NB4 (cell line): Measurements from ENCODE around the gene MDM2.
A peak's percentile ranks its signal among the peaks of the same experiment; 100 is the strongest.

Source experiments
- DNase-seq: peaks from one replicate; pipeline ENCODE4 v3.0.0; 2010; ENCODE audit warnings: low read depth
- H3K4me3 ChIP-seq: one replicate; pipeline ENCODE4 v1.5.1; 2011; ENCODE audit warnings: mild to moderate bottlenecking, low read depth, low read length, moderate library complexity
- CTCF ChIP-seq: IDR thresholded peaks from one replicate; pipeline ENCODE4 v1.5.1; 2012; ENCODE audit warnings: low read depth, low read length
- MAX ChIP-seq: IDR thresholded peaks from 2 replicates; pipeline ENCODE4 v1.6.1; 2011; ENCODE audit warnings: low read depth, low read length
- MYC ChIP-seq: IDR thresholded peaks from 2 replicates; pipeline ENCODE4 v1.6.1; 2011; ENCODE audit warnings: low read depth, low read length
- POLR2A ChIP-seq: IDR thresholded peaks from 2 replicates; pipeline ENCODE4 v1.6.1; 2011; ENCODE audit warnings: mild to moderate bottlenecking; ENCODE audit not compliant: insufficient read length; ENCODE audit errors: extremely low read depth

Gene MDM2

GRCh38 chr12:68786929-68787328 lies 21.0 kb upstream of the MDM2 start:
- H3K4me3 ChIP-seq = no peak overlapping the region
- peak; percentile 65 for DNase-seq
- TF ChIP-seq MAX (no peak), MYC (no peak), POLR2A (no peak), CTCF (peak; percentile 20)

- no peak overlapping the region for H3K4me3 ChIP-seq
- no peak for TF ChIP-seq MYC
- TF ChIP-seq CTCF = no peak
- no peak for TF ChIP-seq POLR2A
- no peak for TF ChIP-seq MAX
- no peak for DNase-seq
These were observed 19.3 kb upstream of the MDM2 start for GRCh38 chr12:68788554-68789143.

GRCh38 chr12:68789144-68789878 lies 18.7 kb upstream of the MDM2 start:
- TF ChIP-seq MAX = no peak
- no peak for TF ChIP-seq CTCF
- TF ChIP-seq POLR2A = no peak
- TF ChIP-seq MYC = no peak

GRCh38 chr12:68790081-68790951 lies 17.7 kb upstream of the MDM2 start:
- TF ChIP-seq MYC (no peak), POLR2A (no peak)
- no peak overlapping the region for H3K4me3 ChIP-seq
- DNase-seq = no peak

More at GRCh38 chr12:68789144-68789878, 18.7 kb upstream of the MDM2 start:
- no peak for DNase-seq
- H3K4me3 ChIP-seq = no peak overlapping the region

- TF ChIP-seq MYC = no peak
- no peak for TF ChIP-seq POLR2A
- no peak for TF ChIP-seq CTCF
- no peak overlapping the region for H3K4me3 ChIP-seq
- DNase-seq = no peak
These were observed 17.1 kb upstream of the MDM2 start for GRCh38 chr12:68790952-68791234.

- no peak for DNase-seq
- no peak overlapping the region for H3K4me3 ChIP-seq
- TF ChIP-seq MYC (no peak), POLR2A (no peak), MAX (no peak)
These were observed 16.0 kb upstream of the MDM2 start for GRCh38 chr12:68791897-68792481.
